Measurements from ENCODE around the gene TNRC6C.

TNRC6C gene

GRCh38 chr17:78031435-78031834 is 72.9 kb downstream of the TNRC6C start:
- no peak for DNase-seq (ENCODE audit: low spot score)
- no peak overlapping the region for H2BK5ac ChIP-seq (ENCODE audit: low read length)
- no peak overlapping the region for H3K18ac ChIP-seq (ENCODE audit: low read length)

DNA sequence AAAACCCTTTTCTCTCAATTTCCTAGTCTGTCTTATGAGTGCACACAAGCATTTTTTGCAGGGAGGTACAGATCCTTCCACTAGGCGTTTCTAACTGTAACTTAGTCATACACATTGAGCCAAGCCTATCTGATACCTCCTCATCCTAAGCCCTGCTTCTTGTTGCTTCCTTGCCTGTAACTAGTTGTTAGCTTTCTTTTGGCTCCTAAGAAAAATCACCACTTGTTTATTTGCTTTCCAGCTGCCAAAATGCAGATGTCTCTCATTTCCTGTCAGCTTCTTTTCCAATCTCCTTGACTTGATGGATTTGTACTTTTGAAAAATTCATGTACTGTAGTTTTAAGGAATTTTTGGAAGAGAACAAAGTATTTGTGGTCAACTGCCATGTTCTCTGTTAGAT is 73.7 kb downstream of the TNRC6C start:
- Histone ChIP-seq H4K91ac (ENCODE audit: low read depth, low read length, poor library complexity) (no peak overlapping the region), H2AK5ac (ENCODE audit: low read depth, low read length) (no peak overlapping the region), H3K9me3 (replicated peaks in 1 of 2; ENCODE audit: control insufficient read depth in 2 of 2, insufficient read depth in 1 of 2, low read depth in 1 of 2, low read length in 2 of 2) (no peaks in the 10 kb centered on the region), H2AFZ (ENCODE audit: low read length) (no peak overlapping the region), H2BK15ac (ENCODE audit: low read length) (no peak overlapping the region), H3K9ac (ENCODE audit: low read depth, low read length, poor library complexity) (no peak overlapping the region), H2BK12ac (ENCODE audit: low read length) (no peak overlapping the region), H3K4me1 (ENCODE audit: control insufficient read depth in 2 of 2, insufficient read depth in 1 of 2, low read depth in 1 of 2, low read length in 2 of 2) (no peaks in the 10 kb centered on the region), H2BK5ac (ENCODE audit: low read length) (no peak overlapping the region), H3K4me2 (ENCODE audit: insufficient read depth, low read length, poor library complexity, severe bottlenecking) (no peak overlapping the region), H3K23ac (ENCODE audit: low read depth, low read length, poor library complexity) (no peak overlapping the region), H3K18ac (ENCODE audit: low read length) (no peak overlapping the region), H3K4me3 (ENCODE audit: low read length in 2 of 2) (no peak overlapping the region), H3K79me1 (ENCODE audit: low read depth, low read length) (no peaks in the 10 kb centered on the region), H3K27me3 (ENCODE audit: control insufficient read depth in 3 of 3, insufficient read depth in 3 of 3, low read depth in 1 of 3, low read length in 3 of 3) (no peaks in the 10 kb centered on the region), H3K27ac (replicated peaks; ENCODE audit: low read length) (no peak overlapping the region), H3K4ac (ENCODE audit: low read length) (no peak overlapping the region), H4K8ac (ENCODE audit: low read depth, low read length) (no peak overlapping the region), H3K14ac (ENCODE audit: low read length) (no peak overlapping the region), H3K36me3 (replicated peaks in 1 of 2; ENCODE audit: control insufficient read depth in 2 of 2, insufficient read depth in 2 of 2, low read length in 2 of 2) (peaks cover 11 to 64% of the 10 kb centered on the region in 2 donors), H2BK120ac (ENCODE audit: low read depth, low read length) (no peak overlapping the region)
- DNase-seq (ENCODE audit: low spot score) = no peak
- WGBS, 2 donors (ENCODE audit: extremely low coverage in 2 of 2, insufficient read length in 2 of 2, insufficient replicate concordance in 1 of 2) = no CpG with 5 or more reads among the region's 1 CpG

More at GRCh38 chr17:78031435-78031834, 72.9 kb downstream of the TNRC6C start:
- Histone ChIP-seq H3K9me3 (replicated peaks in 1 of 2; ENCODE audit: control insufficient read depth in 2 of 2, insufficient read depth in 1 of 2, low read depth in 1 of 2, low read length in 2 of 2) (no peaks in the 10 kb centered on the region), H3K27ac (replicated peaks; ENCODE audit: low read length) (no peak overlapping the region), H3K9ac (ENCODE audit: low read depth, low read length, poor library complexity) (no peak overlapping the region), H3K4me2 (ENCODE audit: insufficient read depth, low read length, poor library complexity, severe bottlenecking) (no peak overlapping the region), H3K4me1 (ENCODE audit: control insufficient read depth in 2 of 2, insufficient read depth in 1 of 2, low read depth in 1 of 2, low read length in 2 of 2) (no peaks in the 10 kb centered on the region), H2BK120ac (ENCODE audit: low read depth, low read length) (no peak overlapping the region), H3K14ac (ENCODE audit: low read length) (no peak overlapping the region), H2AK5ac (ENCODE audit: low read depth, low read length) (no peak overlapping the region), H2BK15ac (ENCODE audit: low read length) (no peak overlapping the region), H3K23ac (ENCODE audit: low read depth, low read length, poor library complexity) (no peak overlapping the region), H3K4ac (ENCODE audit: low read length) (no peak overlapping the region), H2BK12ac (ENCODE audit: low read length) (no peak overlapping the region), H4K91ac (ENCODE audit: low read depth, low read length, poor library complexity) (no peak overlapping the region), H3K79me1 (ENCODE audit: low read depth, low read length) (no peaks in the 10 kb centered on the region), H3K27me3 (ENCODE audit: control insufficient read depth in 3 of 3, insufficient read depth in 3 of 3, low read depth in 1 of 3, low read length in 3 of 3) (no peaks in the 10 kb centered on the region), H3K4me3 (ENCODE audit: low read length in 2 of 2) (peak overlapping the region in 1 of 2 donors; percentile 6), H4K8ac (ENCODE audit: low read depth, low read length) (no peak overlapping the region), H3K36me3 (replicated peaks in 1 of 2; ENCODE audit: control insufficient read depth in 2 of 2, insufficient read depth in 2 of 2, low read length in 2 of 2) (peaks cover 9 to 59% of the 10 kb centered on the region in 2 donors), H2AFZ (ENCODE audit: low read length) (no peak overlapping the region)
- no CpG with 5 or more reads among the region's 8 CpGs for WGBS, 2 donors (ENCODE audit: extremely low coverage in 2 of 2, insufficient read length in 2 of 2, insufficient replicate concordance in 1 of 2)

DNA sequence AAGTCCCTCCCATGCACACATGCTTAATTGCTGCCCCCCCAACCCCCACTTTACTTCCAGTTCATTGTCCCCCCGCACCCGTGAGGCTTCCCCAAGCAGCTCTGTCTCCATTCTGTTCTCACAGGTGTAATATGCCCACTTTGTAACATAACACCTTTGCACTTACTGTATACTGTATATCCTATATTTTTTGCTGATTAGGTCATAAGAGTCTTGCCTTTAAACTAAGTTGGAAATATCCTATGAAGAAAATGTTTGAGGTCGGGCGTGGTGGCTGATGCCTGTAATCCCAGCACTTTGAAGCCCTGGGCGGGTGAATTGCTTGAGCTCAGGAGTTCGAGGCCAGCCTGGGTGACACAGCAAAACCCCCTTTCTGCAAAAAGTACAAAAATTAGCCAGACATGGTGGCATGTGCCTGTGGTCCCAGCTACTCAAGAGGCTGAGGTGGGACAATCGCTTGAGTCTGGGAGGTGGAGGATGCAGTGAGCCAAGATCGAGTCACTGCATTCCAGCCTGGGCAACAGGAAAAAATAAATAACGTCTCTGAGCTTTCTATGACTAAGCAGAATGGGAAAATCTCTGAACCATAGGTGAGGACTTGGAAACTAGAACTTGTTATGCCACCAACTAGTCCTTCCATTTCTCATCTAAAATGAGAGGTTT is 76.1 kb downstream of the TNRC6C start:
- Histone ChIP-seq H3K4me1 (ENCODE audit: control insufficient read depth in 2 of 2, insufficient read depth in 1 of 2, low read depth in 1 of 2, low read length in 2 of 2) (no peaks in the 10 kb centered on the region), H3K4me3 (ENCODE audit: low read length in 2 of 2) (no peak overlapping the region), H2BK12ac (ENCODE audit: low read length) (no peak overlapping the region), H3K27me3 (ENCODE audit: control insufficient read depth in 3 of 3, insufficient read depth in 3 of 3, low read depth in 1 of 3, low read length in 3 of 3) (no peaks in the 10 kb centered on the region), H3K18ac (ENCODE audit: low read length) (no peak overlapping the region), H3K9me3 (replicated peaks in 1 of 2; ENCODE audit: control insufficient read depth in 2 of 2, insufficient read depth in 1 of 2, low read depth in 1 of 2, low read length in 2 of 2) (no peaks in the 10 kb centered on the region), H3K14ac (ENCODE audit: low read length) (no peak overlapping the region), H3K36me3 (replicated peaks in 1 of 2; ENCODE audit: control insufficient read depth in 2 of 2, insufficient read depth in 2 of 2, low read length in 2 of 2) (peaks cover 19 to 85% of the 10 kb centered on the region in 2 donors), H2AK5ac (ENCODE audit: low read depth, low read length) (no peak overlapping the region), H3K4me2 (ENCODE audit: insufficient read depth, low read length, poor library complexity, severe bottlenecking) (no peak overlapping the region), H2BK15ac (ENCODE audit: low read length) (no peak overlapping the region), H4K91ac (ENCODE audit: low read depth, low read length, poor library complexity) (no peak overlapping the region), H2BK120ac (ENCODE audit: low read depth, low read length) (no peak overlapping the region), H4K8ac (ENCODE audit: low read depth, low read length) (no peak overlapping the region), H3K27ac (replicated peaks; ENCODE audit: low read length) (no peak overlapping the region), H3K4ac (ENCODE audit: low read length) (no peak overlapping the region), H2BK5ac (ENCODE audit: low read length) (no peak overlapping the region), H3K79me1 (ENCODE audit: low read depth, low read length) (no peaks in the 10 kb centered on the region), H3K23ac (ENCODE audit: low read depth, low read length, poor library complexity) (no peak overlapping the region), H2AFZ (ENCODE audit: low read length) (no peak overlapping the region), H3K9ac (ENCODE audit: low read depth, low read length, poor library complexity) (no peak overlapping the region)
- no CpG with 5 or more reads among the region's 9 CpGs for WGBS, 2 donors (ENCODE audit: extremely low coverage in 2 of 2, insufficient read length in 2 of 2, insufficient replicate concordance in 1 of 2)
- DNase-seq (ENCODE audit: low spot score) = no peak

DNA sequence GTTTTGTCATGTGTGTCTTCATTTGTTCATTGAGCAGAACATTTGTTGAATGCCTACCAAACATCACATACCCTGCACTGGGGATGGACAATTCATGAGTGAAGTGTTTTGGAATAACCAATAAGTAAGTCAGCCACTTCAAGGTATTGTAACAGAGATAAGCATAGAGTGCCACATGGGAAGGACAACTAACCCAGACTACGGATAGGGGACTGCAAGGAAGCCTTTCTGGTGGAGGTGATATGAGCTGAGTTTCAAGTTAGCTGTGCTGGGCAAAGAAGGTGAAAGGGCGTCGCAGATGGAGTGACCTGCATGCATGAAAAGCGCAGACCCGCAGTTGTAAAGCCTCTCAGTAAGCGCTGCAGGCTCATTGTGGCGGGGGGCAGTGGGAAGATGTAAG is 78.8 kb downstream of the TNRC6C start:
- WGBS, 2 donors (ENCODE audit: extremely low coverage in 2 of 2, insufficient read length in 2 of 2, insufficient replicate concordance in 1 of 2) = no CpG with 5 or more reads among the region's 7 CpGs
- no peak for DNase-seq (ENCODE audit: low spot score)

More for the DNA sequence above, 78.8 kb downstream of the TNRC6C start:
- Histone ChIP-seq H4K8ac (ENCODE audit: low read depth, low read length) (no peak overlapping the region), H3K4me1 (ENCODE audit: control insufficient read depth in 2 of 2, insufficient read depth in 1 of 2, low read depth in 1 of 2, low read length in 2 of 2) (no peaks in the 10 kb centered on the region), H3K4ac (ENCODE audit: low read length) (no peak overlapping the region), H3K23ac (ENCODE audit: low read depth, low read length, poor library complexity) (no peak overlapping the region), H2BK12ac (ENCODE audit: low read length) (no peak overlapping the region), H3K79me1 (ENCODE audit: low read depth, low read length) (no peaks in the 10 kb centered on the region), H3K9me3 (replicated peaks in 1 of 2; ENCODE audit: control insufficient read depth in 2 of 2, insufficient read depth in 1 of 2, low read depth in 1 of 2, low read length in 2 of 2) (no peaks in the 10 kb centered on the region), H3K4me3 (ENCODE audit: low read length in 2 of 2) (peak overlapping the region in 1 of 2 donors; percentile 45), H3K36me3 (replicated peaks in 1 of 2; ENCODE audit: control insufficient read depth in 2 of 2, insufficient read depth in 2 of 2, low read length in 2 of 2) (peaks cover 13 to 81% of the 10 kb centered on the region in 2 donors), H3K9ac (ENCODE audit: low read depth, low read length, poor library complexity) (no peak overlapping the region), H3K27me3 (ENCODE audit: control insufficient read depth in 3 of 3, insufficient read depth in 3 of 3, low read depth in 1 of 3, low read length in 3 of 3) (no peaks in the 10 kb centered on the region), H2BK120ac (ENCODE audit: low read depth, low read length) (no peak overlapping the region), H3K4me2 (ENCODE audit: insufficient read depth, low read length, poor library complexity, severe bottlenecking) (no peak overlapping the region), H2AK5ac (ENCODE audit: low read depth, low read length) (no peak overlapping the region), H3K18ac (ENCODE audit: low read length) (no peak overlapping the region), H4K91ac (ENCODE audit: low read depth, low read length, poor library complexity) (no peak overlapping the region), H3K27ac (replicated peaks; ENCODE audit: low read length) (no peak overlapping the region), H2AFZ (ENCODE audit: low read length) (no peak overlapping the region), H3K14ac (ENCODE audit: low read length) (no peak overlapping the region), H2BK5ac (ENCODE audit: low read length) (no peak overlapping the region), H2BK15ac (ENCODE audit: low read length) (no peak overlapping the region)

All from neuronal stem cell (in vitro differentiated cells).